Activated naive CD8-positive, alpha-beta T cell treated with anti-CD3 and anti-CD28 coated beads for 36 hours (primary cell): Measurements from ENCODE around the gene ZNF423. TPM values are rescaled to one million over a fixed set of nuclear protein-coding genes. Genes with fewer than 3 reads are reported as not detected.

Experiments used
- DNase-seq: peaks from one replicate; pipeline ENCODE4 v3.0.0; 2021
- H3K27ac Mint-ChIP-seq: one replicate; pipeline ENCODE4 v1.8.0; 2022; ENCODE audit warnings: mild to moderate bottlenecking, moderate library complexity, mixed read lengths
- H3K27me3 Mint-ChIP-seq: one replicate; pipeline ENCODE4 v1.8.0; 2022; ENCODE audit warnings: mild to moderate bottlenecking, mixed read lengths
- H3K36me3 Mint-ChIP-seq: one replicate; pipeline ENCODE4 v1.8.0; 2021; ENCODE audit warnings: mild to moderate bottlenecking, mixed read lengths
- H3K4me1 Mint-ChIP-seq: one replicate; pipeline ENCODE4 v1.8.0; 2021; ENCODE audit warnings: mixed read lengths
- H3K4me3 Mint-ChIP-seq: one replicate; pipeline ENCODE4 v1.8.0; 2022; ENCODE audit warnings: mild to moderate bottlenecking, moderate library complexity, mixed read lengths
- H3K9me3 Mint-ChIP-seq: one replicate; pipeline ENCODE4 v1.8.0; 2022; ENCODE audit warnings: mixed read lengths
- total RNA-seq, 2 experiments: library from RNA; stranded (reverse); gene quantifications; one replicate each; pipeline ENCODE4 v1.2.3, GENCODE V29; 2021

The ZNF423 gene
- total RNA-seq, 2 experiments from 2014 or later, result not detected

- H3K9me3 Mint-ChIP-seq, result no peaks in the 10 kb centered on the region
- DNase-seq, result no peak
- H3K36me3 Mint-ChIP-seq, result no peaks in the 10 kb centered on the region
Measured at GRCh38 chr16:49738001-49738400, 117.9 kb downstream of the ZNF423 start.

GRCh38 chr16:49737541-49737940 is 118.4 kb downstream of the ZNF423 start:
- DNase-seq, result no peak
- H3K4me3 Mint-ChIP-seq, result no peak overlapping the region
- H3K27me3 Mint-ChIP-seq, result no peaks in the 10 kb centered on the region

More at GRCh38 chr16:49738001-49738400, 117.9 kb downstream of the ZNF423 start:
- Mint-ChIP-seq H3K27me3 (no peaks in the 10 kb centered on the region), H3K4me1 (no peaks in the 10 kb centered on the region), H3K4me3 (no peak overlapping the region), H3K27ac (no peak overlapping the region)

GRCh38 chr16:49734331-49734730 is 121.6 kb downstream of the ZNF423 start:
- H3K4me1 Mint-ChIP-seq, result no peaks in the 10 kb centered on the region
- H3K9me3 Mint-ChIP-seq, result peaks cover 4% of the 10 kb centered on the region
- no peaks in the 10 kb centered on the region for H3K36me3 Mint-ChIP-seq
- no peak overlapping the region for H3K4me3 Mint-ChIP-seq
- DNase-seq, result no peak
- H3K27me3 Mint-ChIP-seq, result no peaks in the 10 kb centered on the region
- no peak overlapping the region for H3K27ac Mint-ChIP-seq

More at GRCh38 chr16:49737541-49737940, 118.4 kb downstream of the ZNF423 start:
- no peaks in the 10 kb centered on the region for H3K9me3 Mint-ChIP-seq
- no peak overlapping the region for H3K27ac Mint-ChIP-seq
- no peaks in the 10 kb centered on the region for H3K4me1 Mint-ChIP-seq
- no peaks in the 10 kb centered on the region for H3K36me3 Mint-ChIP-seq

- no peaks in the 10 kb centered on the region for H3K4me1 Mint-ChIP-seq
- H3K4me3 Mint-ChIP-seq, result no peak overlapping the region
- no peak for DNase-seq
- no peaks in the 10 kb centered on the region for H3K27me3 Mint-ChIP-seq
- H3K9me3 Mint-ChIP-seq, result peaks cover 4% of the 10 kb centered on the region
- H3K27ac Mint-ChIP-seq, result no peak overlapping the region
- no peaks in the 10 kb centered on the region for H3K36me3 Mint-ChIP-seq
Measured at GRCh38 chr16:49733313-49734009, 122.5 kb downstream of the ZNF423 start.

GRCh38 chr16:49731911-49732310 is 124.0 kb downstream of the ZNF423 start:
- Mint-ChIP-seq H3K4me3 (no peak overlapping the region), H3K27me3 (no peaks in the 10 kb centered on the region), H3K27ac (no peak overlapping the region), H3K9me3 (peaks cover 4% of the 10 kb centered on the region), H3K4me1 (no peaks in the 10 kb centered on the region), H3K36me3 (no peaks in the 10 kb centered on the region)
- no peak for DNase-seq

- Mint-ChIP-seq H3K4me3 (no peak overlapping the region), H3K27ac (no peak overlapping the region), H3K36me3 (no peaks in the 10 kb centered on the region), H3K27me3 (no peaks in the 10 kb centered on the region), H3K4me1 (no peaks in the 10 kb centered on the region), H3K9me3 (peaks cover 4% of the 10 kb centered on the region)
- DNase-seq, result no peak
Measured at GRCh38 chr16:49730772-49731171, 125.1 kb downstream of the ZNF423 start.

- Mint-ChIP-seq H3K27ac (no peak overlapping the region), H3K27me3 (no peaks in the 10 kb centered on the region), H3K36me3 (no peaks in the 10 kb centered on the region), H3K9me3 (peaks cover 4% of the 10 kb centered on the region), H3K4me3 (no peak overlapping the region), H3K4me1 (no peaks in the 10 kb centered on the region)
- DNase-seq, result no peak
Measured at GRCh38 chr16:49727611-49728010, 128.3 kb downstream of the ZNF423 start.

- Mint-ChIP-seq H3K27me3 (no peaks in the 10 kb centered on the region), H3K36me3 (no peaks in the 10 kb centered on the region), H3K27ac (no peak overlapping the region), H3K9me3 (peaks cover 4% of the 10 kb centered on the region), H3K4me3 (no peak overlapping the region), H3K4me1 (no peaks in the 10 kb centered on the region)
- DNase-seq, result no peak
Measured at GRCh38 chr16:49726155-49726554, 129.8 kb downstream of the ZNF423 start.

GRCh38 chr16:49725651-49726050 is 130.3 kb downstream of the ZNF423 start:
- H3K36me3 Mint-ChIP-seq, result no peaks in the 10 kb centered on the region
- H3K27ac Mint-ChIP-seq, result no peak overlapping the region
- no peaks in the 10 kb centered on the region for H3K4me1 Mint-ChIP-seq
- peaks cover 4% of the 10 kb centered on the region for H3K9me3 Mint-ChIP-seq
- DNase-seq, result no peak
- H3K4me3 Mint-ChIP-seq, result no peak overlapping the region
- no peaks in the 10 kb centered on the region for H3K27me3 Mint-ChIP-seq

- Mint-ChIP-seq H3K36me3 (no peaks in the 10 kb centered on the region), H3K9me3 (peaks cover under 1% of the 10 kb centered on the region), H3K27ac (no peak overlapping the region), H3K4me1 (no peaks in the 10 kb centered on the region), H3K4me3 (no peak overlapping the region), H3K27me3 (no peaks in the 10 kb centered on the region)
- no peak for DNase-seq
Measured at GRCh38 chr16:49724774-49725173, 131.1 kb downstream of the ZNF423 start.

- H3K27me3 Mint-ChIP-seq, result no peaks in the 10 kb centered on the region
- no peaks in the 10 kb centered on the region for H3K4me1 Mint-ChIP-seq
- no peak for DNase-seq
Measured at GRCh38 chr16:49723310-49723709, 132.6 kb downstream of the ZNF423 start.

GRCh38 chr16:49720225-49720624 is 135.7 kb downstream of the ZNF423 start:
- Mint-ChIP-seq H3K36me3 (no peaks in the 10 kb centered on the region), H3K9me3 (no peaks in the 10 kb centered on the region), H3K4me3 (no peak overlapping the region), H3K27ac (no peak overlapping the region), H3K4me1 (no peaks in the 10 kb centered on the region), H3K27me3 (no peaks in the 10 kb centered on the region)
- DNase-seq, result no peak

More at GRCh38 chr16:49723310-49723709, 132.6 kb downstream of the ZNF423 start:
- H3K4me3 Mint-ChIP-seq, result no peak overlapping the region
- no peak overlapping the region for H3K27ac Mint-ChIP-seq
- H3K9me3 Mint-ChIP-seq, result no peaks in the 10 kb centered on the region
- no peaks in the 10 kb centered on the region for H3K36me3 Mint-ChIP-seq

GRCh38 chr16:49717689-49718088 is 138.2 kb downstream of the ZNF423 start:
- no peaks in the 10 kb centered on the region for H3K4me1 Mint-ChIP-seq
- H3K27me3 Mint-ChIP-seq, result no peaks in the 10 kb centered on the region
- no peaks in the 10 kb centered on the region for H3K36me3 Mint-ChIP-seq
- no peak for DNase-seq
- H3K4me3 Mint-ChIP-seq, result no peak overlapping the region
- no peaks in the 10 kb centered on the region for H3K9me3 Mint-ChIP-seq
- H3K27ac Mint-ChIP-seq, result no peak overlapping the region

GRCh38 chr16:49716339-49716934 is 139.5 kb downstream of the ZNF423 start:
- Mint-ChIP-seq H3K9me3 (no peaks in the 10 kb centered on the region), H3K4me1 (no peaks in the 10 kb centered on the region), H3K4me3 (no peak overlapping the region), H3K27me3 (no peaks in the 10 kb centered on the region), H3K36me3 (no peaks in the 10 kb centered on the region), H3K27ac (no peak overlapping the region)
- no peak for DNase-seq

GRCh38 chr16:49713770-49714169 is 142.1 kb downstream of the ZNF423 start:
- no peak for DNase-seq
- no peaks in the 10 kb centered on the region for H3K36me3 Mint-ChIP-seq
- no peak overlapping the region for H3K4me3 Mint-ChIP-seq
- no peaks in the 10 kb centered on the region for H3K27me3 Mint-ChIP-seq
- no peaks in the 10 kb centered on the region for H3K9me3 Mint-ChIP-seq
- H3K4me1 Mint-ChIP-seq, result no peaks in the 10 kb centered on the region
- H3K27ac Mint-ChIP-seq, result no peak overlapping the region

GRCh38 chr16:49712542-49712941 is 143.4 kb downstream of the ZNF423 start:
- Mint-ChIP-seq H3K36me3 (no peaks in the 10 kb centered on the region), H3K27ac (no peak overlapping the region), H3K9me3 (no peaks in the 10 kb centered on the region), H3K27me3 (no peaks in the 10 kb centered on the region), H3K4me3 (no peak overlapping the region), H3K4me1 (no peaks in the 10 kb centered on the region)
- no peak for DNase-seq
